GM12872 (cell line): Measurements from ENCODE around the gene OR9G1.

Source experiments
- TF ChIP-seq, protein P1 (sequence below): IDR thresholded peaks from 3 replicates; pipeline ENCODE4 v1.5.1; 2011; ENCODE audit warnings: low read depth, mild to moderate bottlenecking, low read length, moderate library complexity; ENCODE audit not compliant: insufficient read depth

OR9G1 gene

GRCh38 chr11:56700914-56701485 lies 2.1 kb downstream of the OR9G1 start:
- TF ChIP-seq, protein P1, sequence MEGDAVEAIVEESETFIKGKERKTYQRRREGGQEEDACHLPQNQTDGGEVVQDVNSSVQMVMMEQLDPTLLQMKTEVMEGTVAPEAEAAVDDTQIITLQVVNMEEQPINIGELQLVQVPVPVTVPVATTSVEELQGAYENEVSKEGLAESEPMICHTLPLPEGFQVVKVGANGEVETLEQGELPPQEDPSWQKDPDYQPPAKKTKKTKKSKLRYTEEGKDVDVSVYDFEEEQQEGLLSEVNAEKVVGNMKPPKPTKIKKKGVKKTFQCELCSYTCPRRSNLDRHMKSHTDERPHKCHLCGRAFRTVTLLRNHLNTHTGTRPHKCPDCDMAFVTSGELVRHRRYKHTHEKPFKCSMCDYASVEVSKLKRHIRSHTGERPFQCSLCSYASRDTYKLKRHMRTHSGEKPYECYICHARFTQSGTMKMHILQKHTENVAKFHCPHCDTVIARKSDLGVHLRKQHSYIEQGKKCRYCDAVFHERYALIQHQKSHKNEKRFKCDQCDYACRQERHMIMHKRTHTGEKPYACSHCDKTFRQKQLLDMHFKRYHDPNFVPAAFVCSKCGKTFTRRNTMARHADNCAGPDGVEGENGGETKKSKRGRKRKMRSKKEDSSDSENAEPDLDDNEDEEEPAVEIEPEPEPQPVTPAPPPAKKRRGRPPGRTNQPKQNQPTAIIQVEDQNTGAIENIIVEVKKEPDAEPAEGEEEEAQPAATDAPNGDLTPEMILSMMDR = no peak

- TF ChIP-seq, protein P1 = no peak
Observed at GRCh38 chr11:56705784-56706396, 7.0 kb downstream of the OR9G1 start.

GRCh38 chr11:56706486-56706885 lies 7.6 kb downstream of the OR9G1 start:
- TF ChIP-seq, protein P1 = no peak

- TF ChIP-seq, protein P1 = no peak
Observed at GRCh38 chr11:56714206-56714605, 15.3 kb downstream of the OR9G1 start.

- TF ChIP-seq, protein P1 = no peak
Observed at GRCh38 chr11:56716379-56716854, 17.5 kb downstream of the OR9G1 start.

GRCh38 chr11:56720513-56720912 lies 21.6 kb downstream of the OR9G1 start:
- TF ChIP-seq, protein P1 = no peak

GRCh38 chr11:56740107-56740506 lies 41.2 kb downstream of the OR9G1 start:
- TF ChIP-seq, protein P1 = no peak
